Right hindlimb (tissue), 1 donor: ENCODE results near the gene VPS35L.

Experiments used
- DNase-seq: peaks from one replicate; pipeline ENCODE4 v3.0.0-alpha.2; 2018

VPS35L gene

GRCh38 chr16:19698480-19699465, 143.3 kb downstream of the VPS35L start:
- no peak for DNase-seq

- DNase-seq = no peak
Measured at GRCh38 chr16:19699472-19699871, 144.0 kb downstream of the VPS35L start.

- DNase-seq = no peak
Measured at GRCh38 chr16:19700319-19700781, 144.8 kb downstream of the VPS35L start.

GRCh38 chr16:19701091-19701490, 145.6 kb downstream of the VPS35L start:
- no peak for DNase-seq

- DNase-seq = no peak
Measured at GRCh38 chr16:19703172-19703889, 147.8 kb downstream of the VPS35L start.

- DNase-seq = no peak
Measured at GRCh38 chr16:19704321-19705145, 149.0 kb downstream of the VPS35L start.

GRCh38 chr16:19705146-19705501, 149.6 kb downstream of the VPS35L start:
- no peak for DNase-seq

- no peak for DNase-seq
Measured at GRCh38 chr16:19705843-19706242, 150.3 kb downstream of the VPS35L start.

GRCh38 chr16:19706846-19707245, 151.3 kb downstream of the VPS35L start:
- DNase-seq = no peak

GRCh38 chr16:19707569-19708295, 152.2 kb downstream of the VPS35L start:
- no peak for DNase-seq

GRCh38 chr16:19708296-19709205, 153.0 kb downstream of the VPS35L start:
- no peak for DNase-seq

GRCh38 chr16:19709381-19710136, 154.1 kb downstream of the VPS35L start:
- DNase-seq = no peak

GRCh38 chr16:19710191-19710908, 154.8 kb downstream of the VPS35L start:
- no peak for DNase-seq

- DNase-seq = no peak
Measured at GRCh38 chr16:19710991-19711545, 155.6 kb downstream of the VPS35L start.

- DNase-seq = no peak
Measured at GRCh38 chr16:19711643-19712042, 156.1 kb downstream of the VPS35L start.

- DNase-seq = no peak
Measured at GRCh38 chr16:19712418-19713058, 157.0 kb downstream of the VPS35L start.

GRCh38 chr16:19713697-19714096, 158.2 kb downstream of the VPS35L start:
- no peak for DNase-seq

GRCh38 chr16:19715566-19715965, 160.1 kb downstream of the VPS35L start:
- DNase-seq = no peak

GRCh38 chr16:19716183-19716582, 160.7 kb downstream of the VPS35L start:
- DNase-seq = no peak
